Measurements from ENCODE around the gene EFTUD2.

The EFTUD2 gene

GRCh38 chr17:44920565-44920940, 21.3 kb upstream of the EFTUD2 start:
- TF ChIP-seq ZNF26 (tag by site-specific recombination; IDR thresholded peaks at IDR 0.05) (no peak), ZNF610 (tag by site-specific recombination; IDR thresholded peaks at IDR 0.05; ENCODE audit: borderline replicate concordance) (no peak), ZNF292 (tag by site-specific recombination; IDR thresholded peaks at IDR 0.05; ENCODE audit: borderline replicate concordance, low read depth) (no peak), BCL6B (tag by site-specific recombination; IDR thresholded peaks at IDR 0.05) (no peak), ZNF324 (tag by site-specific recombination; IDR thresholded peaks at IDR 0.05) (no peak), ZFP37 (tag by site-specific recombination; IDR thresholded peaks at IDR 0.05) (no peak), ZNF10 (tag by site-specific recombination; IDR thresholded peaks at IDR 0.05) (no peak), ZNF112 (tag by site-specific recombination; IDR thresholded peaks at IDR 0.05) (no peak), ZNF404 (tag by site-specific recombination; IDR thresholded peaks at IDR 0.05) (no peak)
- peaks cover 2 to 3% of the 10 kb centered on the region in 2 experiments; a peak in 2 of 3 replicates for H3K36me3 ChIP-seq (ENCODE audit: control insufficient read depth in 2 of 2, insufficient read depth in 1 of 2, low read length in 2 of 2)
- no peak overlapping the region for H3K4me3 ChIP-seq (ENCODE audit: low read depth, low read length)
- no peaks in the 10 kb centered on the region; the same call in 1 of the 2 replicates for H3K4me1 ChIP-seq (ENCODE audit: control insufficient read depth, insufficient read depth, low read length)
- no peaks in the 10 kb centered on the region for H3K9me3 ChIP-seq (ENCODE audit: control insufficient read depth, insufficient read depth, low read depth, low read length)
- no peak overlapping the region for H3K27ac ChIP-seq (ENCODE audit: extremely low read depth, low read depth, low read length)
- ChIA-PET POLR2A (interaction anchor here (0.5 to 1.3 kb wide), 6 partner anchors 9 to 108 kb away, joined by 3 to 7 read pairs (median 5); no protein-coding TSS in a partner anchor), CTCF (interaction anchor here (0.5 to 7.9 kb wide), 61 partner anchors 7 to 290 kb away, joined by 3 to 296 read pairs (median 4); partner anchors contain the start of genes ACBD4, C1QL1, EFTUD2 and NMT1)

GRCh38 chr17:44919885-44920564, 20.8 kb upstream of the EFTUD2 start:
- POLR2A ChIA-PET, result interaction anchor here (0.6 to 1.3 kb wide), 6 partner anchors 9 to 108 kb away, joined by 3 to 8 read pairs (median 6); no protein-coding TSS in a partner anchor
- CTCF ChIA-PET, result interaction anchor here (0.5 to 7.9 kb wide), 62 partner anchors 8 to 289 kb away, joined by 3 to 296 read pairs (median 5); partner anchors contain the start of genes ACBD4, C1QL1, EFTUD2 and KIF18B
- H3K27ac ChIP-seq (ENCODE audit: extremely low read depth, low read depth, low read length), result no peak overlapping the region
- peaks cover 0 to 3% of the 10 kb centered on the region in 2 experiments; a peak in 2 of 3 replicates for H3K36me3 ChIP-seq (ENCODE audit: control insufficient read depth in 2 of 2, insufficient read depth in 1 of 2, low read length in 2 of 2)
- no peaks in the 10 kb centered on the region for H3K9me3 ChIP-seq (ENCODE audit: control insufficient read depth, insufficient read depth, low read depth, low read length)
- no peak overlapping the region for H3K4me3 ChIP-seq (ENCODE audit: low read depth, low read length)
- no peaks in the 10 kb centered on the region; the same call in 1 of the 2 replicates for H3K4me1 ChIP-seq (ENCODE audit: control insufficient read depth, insufficient read depth, low read length)
- peak; percentile 66; the same call in 1 of the 2 replicates for TF ChIP-seq MZF1 (tag by site-specific recombination; IDR thresholded peaks at IDR 0.05; ENCODE audit: borderline replicate concordance)
- 0 out of 2 replicates have a peak, but pooled peaks have one; percentile 13 for TF ChIP-seq ZNF394 (tag by site-specific recombination; IDR thresholded peaks at IDR 0.05; ENCODE audit: borderline replicate concordance)
- peak; percentile 93 for TF ChIP-seq ZNF654 (tag by site-specific recombination; IDR thresholded peaks at IDR 0.05; ENCODE audit: low read depth)
- 0 out of 2 replicates have a peak, but pooled peaks have one; percentile 30 for TF ChIP-seq ZFP37 (tag by site-specific recombination; IDR thresholded peaks at IDR 0.05)
- TF ChIP-seq TRIM28 (IDR thresholded peaks at IDR 0.05; ENCODE audit: borderline replicate concordance, low read length), result 0 out of 2 replicates have a peak, but pooled peaks have one; percentile 29
- TF ChIP-seq ZNF449 (tag by site-specific recombination; IDR thresholded peaks at IDR 0.05), result no peak
- TF ChIP-seq ZNF600 (tag by site-specific recombination; IDR thresholded peaks at IDR 0.05), result 0 out of 2 replicates have a peak, but pooled peaks have one; percentile 12
- TF ChIP-seq ZBTB49 (tag by site-specific recombination; IDR thresholded peaks at IDR 0.05; ENCODE audit: low read depth), result no peak
- peak; percentile 35; the same call in 1 of the 2 replicates for TF ChIP-seq ZNF2 (tag by site-specific recombination; IDR thresholded peaks at IDR 0.05)
- TF ChIP-seq ZBTB17 (tag by site-specific recombination; IDR thresholded peaks at IDR 0.05), result 0 out of 2 replicates have a peak, but pooled peaks have one; percentile 13
- peak; percentile 32; the same call in 1 of the 2 replicates for TF ChIP-seq SP7 (tag by site-specific recombination; IDR thresholded peaks at IDR 0.05)
- no peak for TF ChIP-seq ZNF747 (tag by site-specific recombination; IDR thresholded peaks at IDR 0.05)
- TF ChIP-seq ZEB2 (tag by site-specific recombination; IDR thresholded peaks at IDR 0.05), result no peak
- TF ChIP-seq ZIC2 (tag by site-specific recombination; IDR thresholded peaks at IDR 0.05), result peak; percentile 28; the same call in 1 of the 2 replicates
- TF ChIP-seq ZFP41 (tag by site-specific recombination; IDR thresholded peaks at IDR 0.05; ENCODE audit: borderline replicate concordance), result no peak
- TF ChIP-seq CTCF (tag by site-specific recombination; IDR thresholded peaks at IDR 0.05), result peak; percentile 87
- 0 out of 2 replicates have a peak, but pooled peaks have one; percentile 47 for TF ChIP-seq ZFHX2 (tag by site-specific recombination; conservative IDR thresholded peaks at IDR 0.05)

Data from HEK293 (cell line).